GM18520 (cell line): Measurements from ENCODE around the gene TTC9.
A peak's percentile ranks its signal among the peaks of the same experiment; 100 is the strongest.
"Not testable (repeated sequence)": the region's sequence is repeated elsewhere in the genome, so short reads cannot be mapped to it uniquely, and the experiment has no call there.

Source experiments
- ATAC-seq: cut with Tn5 transposase; IDR thresholded peaks from one replicate; pipeline ENCODE4 v1.9.1; 2021; ENCODE audit not compliant: unreplicated experiment

TTC9 gene

DNA sequence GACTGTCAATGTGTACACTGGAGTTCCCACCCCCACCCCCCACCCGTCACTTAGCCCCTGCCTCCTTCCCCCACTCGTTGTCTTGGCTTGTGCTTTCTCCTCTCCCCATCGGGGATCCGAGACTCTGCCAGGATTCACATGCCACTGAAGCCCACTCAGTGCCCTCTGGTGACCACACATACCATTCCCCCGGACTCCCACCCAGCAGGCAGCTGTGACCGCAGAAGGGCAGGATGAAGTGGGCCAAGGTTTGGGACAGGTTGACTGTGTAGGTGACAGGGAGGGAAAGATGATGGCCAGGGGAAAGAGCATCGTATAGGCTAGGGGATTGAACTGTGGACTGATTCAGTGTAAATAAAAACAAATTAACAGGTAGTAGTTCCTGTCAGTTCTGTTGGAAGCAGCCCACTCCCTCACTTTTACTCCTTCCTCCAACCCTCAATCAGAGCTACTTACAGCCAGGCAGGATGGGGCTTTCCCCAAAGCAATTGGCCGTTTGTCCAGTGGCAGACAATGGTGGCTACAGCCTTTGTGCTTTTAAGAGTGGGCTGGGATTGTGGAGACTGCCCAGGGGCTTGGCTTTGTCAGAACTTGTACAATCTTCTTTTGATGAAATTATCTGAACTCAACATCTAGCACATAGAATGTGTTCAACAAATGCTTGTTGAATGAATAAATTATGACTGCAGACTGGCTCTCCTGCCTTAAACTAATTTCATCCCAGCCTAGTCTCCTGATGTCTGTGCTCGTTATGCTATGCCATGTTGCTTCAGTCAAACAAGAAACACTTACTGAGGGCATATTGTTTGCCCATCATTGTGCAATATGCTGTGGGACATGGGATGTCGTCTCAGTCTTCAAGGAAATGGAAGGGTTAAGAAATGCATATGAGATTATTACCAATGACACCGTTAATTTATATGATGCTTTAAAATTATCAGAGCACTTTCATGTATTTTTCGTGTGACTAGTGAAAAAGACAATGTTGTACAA lies 30.2 kb downstream of the TTC9 start:
- no peak for ATAC-seq

DNA sequence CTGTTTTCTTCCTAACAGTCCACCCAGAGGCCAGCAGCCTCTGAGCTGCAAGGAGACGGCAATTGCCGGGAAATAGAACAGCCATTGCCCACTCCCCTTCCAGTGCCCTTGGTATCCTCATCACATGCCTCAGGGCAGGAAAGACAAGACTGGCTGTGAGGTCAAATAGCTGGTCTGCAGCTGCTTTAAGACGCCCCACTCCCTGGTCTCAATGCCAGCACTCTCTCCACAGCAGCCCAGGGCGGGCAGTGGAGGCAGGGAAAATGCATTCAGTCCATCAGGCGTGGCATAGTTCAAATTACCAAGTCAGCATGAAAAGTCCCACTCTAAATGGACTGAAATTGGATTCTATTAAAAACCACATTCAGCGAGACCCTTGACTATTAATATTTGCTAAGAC lies 35.6 kb downstream of the TTC9 start:
- ATAC-seq = no peak

DNA sequence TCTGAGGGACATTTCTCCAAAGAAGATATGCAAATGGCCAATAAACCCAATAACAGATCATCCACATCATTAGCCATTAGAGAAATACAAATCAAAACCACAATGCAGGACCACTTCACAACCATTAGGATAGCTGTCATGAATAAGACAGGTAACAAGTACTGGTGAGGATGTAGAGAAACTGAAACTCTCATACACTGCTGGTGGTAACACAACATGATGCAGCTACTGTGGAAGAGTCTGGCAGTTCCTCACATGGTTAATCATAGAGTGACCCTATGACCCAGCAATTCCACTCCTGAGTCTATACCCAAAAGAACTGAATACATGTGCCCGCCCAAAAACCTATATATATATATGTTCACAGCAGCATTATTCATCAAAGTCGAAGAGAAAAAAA lies 39.0 kb downstream of the TTC9 start:
- ATAC-seq = no peak

DNA sequence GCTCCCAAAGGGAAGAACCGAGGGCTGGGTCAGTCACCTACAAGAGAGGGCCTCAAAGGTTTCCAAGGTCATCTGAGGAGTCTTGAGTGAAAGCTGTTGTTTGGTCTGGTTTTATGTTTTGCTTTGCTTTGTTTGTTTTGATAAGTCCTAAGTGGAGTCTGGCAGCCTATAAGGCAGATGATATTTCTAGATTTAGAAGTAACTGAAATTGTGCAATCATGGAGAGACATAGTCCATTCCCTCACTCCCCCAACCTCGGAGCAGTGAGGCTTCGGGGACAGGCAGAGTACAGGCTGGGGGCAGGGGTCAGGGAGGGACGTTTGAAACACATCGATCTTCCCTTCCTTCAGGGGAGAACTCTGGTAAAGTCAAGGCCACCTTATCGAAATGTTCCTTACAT lies 42.3 kb downstream of the TTC9 start:
- ATAC-seq = no peak

DNA sequence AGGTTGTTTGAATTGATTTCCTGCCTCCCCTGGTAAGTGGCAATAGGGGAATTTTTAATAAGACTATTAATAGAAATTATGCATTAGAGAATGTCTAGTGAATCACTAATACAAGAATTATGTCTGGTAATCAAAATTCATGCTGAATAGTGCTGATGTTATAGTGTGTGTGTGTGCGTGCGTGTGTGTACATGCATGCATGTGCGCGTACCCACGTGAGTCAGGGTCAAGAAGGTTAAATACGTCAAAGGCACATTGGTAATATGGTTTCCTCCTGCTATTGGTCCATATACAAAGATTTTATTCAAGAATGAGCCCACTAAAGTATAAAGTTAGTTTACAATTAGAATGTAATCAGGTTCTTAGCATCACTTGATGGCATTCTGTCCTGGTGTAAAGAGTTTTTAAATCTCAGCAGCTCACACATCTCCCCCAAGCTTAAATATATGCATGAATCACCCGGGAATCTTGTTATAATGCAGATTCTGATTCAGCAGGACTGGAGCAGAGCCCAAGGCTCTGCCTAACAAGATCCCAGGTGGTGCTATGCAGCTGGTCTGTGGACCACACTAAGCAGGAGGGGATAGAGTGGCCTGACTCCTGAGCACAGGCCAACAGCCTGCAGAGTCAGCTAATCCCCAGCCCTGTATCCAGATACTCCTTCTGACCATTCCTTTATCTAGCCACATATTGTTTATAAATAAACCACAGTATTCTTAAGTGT lies 43.9 kb downstream of the TTC9 start:
- no peak for ATAC-seq

DNA sequence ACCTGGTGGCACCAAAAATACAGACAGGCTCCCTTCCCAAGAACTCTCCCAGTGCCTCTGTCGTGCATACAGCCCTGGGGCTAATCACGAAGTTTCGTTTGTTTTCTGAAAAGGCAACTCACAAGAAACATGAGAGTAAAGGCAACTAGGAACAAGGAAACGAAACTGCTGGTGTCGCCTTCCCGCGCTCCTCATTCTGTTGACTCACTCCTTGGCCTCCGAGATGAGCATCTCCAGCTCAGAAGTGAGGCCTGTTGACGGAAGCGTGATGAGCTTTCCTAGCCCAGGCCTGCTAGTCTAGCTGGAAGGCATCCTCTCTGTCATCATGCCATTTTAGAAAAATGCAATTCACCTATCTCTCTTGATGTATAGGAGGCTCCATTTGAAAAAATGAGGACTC lies 50.5 kb downstream of the TTC9 start:
- no peak for ATAC-seq

DNA sequence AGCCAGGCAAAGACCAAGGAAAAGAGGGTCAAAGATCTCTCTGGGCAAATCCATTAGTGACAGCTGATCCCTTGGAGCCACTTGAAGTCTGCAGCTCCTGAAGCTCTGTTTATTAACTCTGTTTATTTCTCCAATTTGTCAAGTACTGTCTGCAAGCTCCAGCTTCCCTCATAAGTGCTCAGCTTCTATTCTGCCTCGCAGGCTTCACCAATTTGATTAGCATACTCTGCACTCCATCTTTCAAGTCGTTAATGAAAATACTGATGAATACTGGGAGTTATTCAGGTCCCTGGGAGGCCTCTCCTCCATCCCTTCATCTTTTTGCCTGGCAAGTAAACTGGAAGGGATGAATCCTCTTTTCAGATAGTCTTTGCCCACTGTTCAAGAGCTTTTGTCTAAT lies 54.3 kb downstream of the TTC9 start:
- no peak for ATAC-seq

DNA sequence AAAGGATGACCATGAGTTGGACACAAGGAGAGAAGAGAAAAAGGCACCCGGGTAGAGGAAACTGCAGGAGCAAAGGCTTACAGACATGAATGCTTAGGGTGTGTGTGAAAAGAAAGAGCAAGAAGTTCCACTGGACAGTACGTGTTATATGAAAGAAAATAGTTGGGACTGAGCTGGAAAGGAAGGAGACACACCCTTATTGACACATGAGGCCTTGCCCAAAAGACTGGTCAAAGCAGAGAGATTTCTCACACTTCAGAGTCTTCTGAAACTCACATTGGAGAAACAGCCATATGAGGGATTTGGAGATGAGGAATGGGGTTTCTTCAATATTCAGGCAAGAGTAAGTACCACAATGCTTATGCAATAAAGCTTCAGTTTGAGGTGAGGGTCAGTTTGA lies 56.0 kb downstream of the TTC9 start:
- ATAC-seq = no peak

DNA sequence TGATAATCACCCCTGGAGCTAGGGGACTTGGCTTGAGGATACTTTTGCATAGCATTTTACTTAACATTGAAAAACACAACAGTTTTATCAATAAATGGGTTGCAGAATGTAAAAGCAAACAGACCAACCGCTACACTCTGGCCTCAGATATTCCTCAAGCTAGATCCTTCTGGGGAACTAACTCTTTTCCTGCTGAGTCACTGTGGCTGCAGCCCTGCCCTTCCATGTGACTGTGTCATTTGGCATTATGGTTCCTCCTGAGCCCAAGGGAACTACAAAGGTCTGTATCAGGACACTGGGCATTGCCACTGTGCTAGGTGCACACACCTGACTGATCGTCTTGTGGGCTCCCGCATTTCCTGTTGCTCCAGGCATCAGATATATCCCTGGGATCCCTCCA lies 56.6 kb downstream of the TTC9 start:
- ATAC-seq = no peak

DNA sequence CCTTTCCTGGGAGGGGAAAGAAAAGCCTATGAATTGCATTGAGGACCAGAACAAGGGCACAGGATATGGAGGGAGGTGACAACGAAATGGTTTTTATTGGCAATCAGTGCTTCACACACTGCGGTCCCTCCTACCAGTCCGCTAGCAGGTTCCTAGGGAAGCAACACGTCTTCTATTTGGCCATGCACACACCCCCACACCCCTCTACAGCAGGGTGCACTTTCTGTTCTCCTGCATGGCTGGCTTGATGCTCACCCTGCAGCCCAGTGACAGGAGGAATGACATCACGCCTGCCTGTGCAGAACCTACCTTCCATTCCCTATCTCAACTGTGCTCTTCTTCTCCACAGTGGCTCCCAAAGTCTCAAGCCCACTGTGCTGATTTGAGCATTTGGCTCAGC lies 57.9 kb downstream of the TTC9 start:
- ATAC-seq = no peak

DNA sequence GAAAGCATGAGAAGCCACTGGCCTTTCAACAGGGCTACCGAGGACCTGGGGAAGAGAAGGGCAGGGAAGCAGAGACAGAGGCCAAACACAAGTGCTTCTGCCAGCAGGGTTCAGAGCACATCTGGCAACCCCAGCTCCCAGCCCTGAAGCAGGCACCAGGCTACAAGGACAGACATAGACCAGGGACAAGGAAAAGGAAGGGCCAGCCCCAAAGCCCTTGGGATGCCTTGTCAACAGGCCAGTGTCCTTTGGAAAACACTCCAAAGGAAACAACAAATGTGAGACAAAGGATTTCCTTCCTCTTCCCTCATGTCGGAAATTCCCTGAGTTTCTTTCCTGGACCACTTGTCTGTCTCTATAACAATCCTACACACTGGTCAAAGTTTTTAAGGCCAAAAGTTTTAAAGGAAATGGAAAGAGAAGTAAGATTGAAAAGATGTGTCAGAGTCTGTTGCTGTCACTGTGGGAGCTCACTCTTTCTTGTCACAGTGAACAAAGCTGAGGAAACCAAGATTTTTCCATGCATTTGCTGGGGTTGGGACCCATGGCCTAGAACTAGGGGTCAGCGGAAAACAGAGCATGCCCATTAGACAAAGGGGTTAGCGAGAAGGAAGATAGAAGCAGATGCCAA lies 59.4 kb downstream of the TTC9 start:
- ATAC-seq = no peak

DNA sequence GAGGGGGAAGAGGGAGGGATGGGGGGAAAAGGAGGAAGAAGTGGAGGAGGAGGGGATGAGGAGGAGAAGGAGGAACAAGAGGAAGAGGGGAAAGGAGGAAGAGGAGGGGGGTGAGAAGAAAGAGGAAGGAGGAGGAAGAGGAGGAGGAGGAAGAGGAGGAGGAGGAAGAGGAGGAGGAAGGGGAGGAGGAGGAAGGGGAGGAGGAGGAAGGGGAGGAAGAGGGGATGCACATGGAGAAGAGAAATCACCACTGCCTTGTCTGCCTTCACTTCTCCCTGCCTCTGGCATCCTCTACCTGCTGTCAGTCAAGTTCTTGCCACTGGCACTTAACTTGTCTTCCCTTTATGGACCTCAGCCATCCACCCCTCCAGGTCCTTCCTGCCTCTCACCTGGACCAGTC lies 59.9 kb downstream of the TTC9 start:
- ATAC-seq = no peak

DNA sequence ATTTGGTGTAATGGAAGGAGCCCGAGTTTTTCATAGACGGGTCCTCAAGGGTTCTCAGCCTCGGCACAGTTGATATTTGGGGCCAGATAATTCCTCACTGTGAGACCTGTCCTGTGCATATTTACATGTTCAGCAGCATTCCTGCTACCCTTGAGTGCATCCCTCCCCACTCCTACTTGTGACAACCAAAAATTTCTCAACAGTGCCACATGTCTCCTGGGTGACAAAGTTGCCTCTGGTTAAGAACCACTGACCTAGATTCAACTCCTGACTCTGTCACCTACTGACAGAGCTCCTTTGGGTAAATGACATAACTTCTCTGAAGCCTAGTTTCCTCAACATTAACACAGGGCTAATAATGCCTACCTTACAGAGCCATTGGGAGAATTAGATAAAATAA lies 60.4 kb downstream of the TTC9 start:
- no peak for ATAC-seq

DNA sequence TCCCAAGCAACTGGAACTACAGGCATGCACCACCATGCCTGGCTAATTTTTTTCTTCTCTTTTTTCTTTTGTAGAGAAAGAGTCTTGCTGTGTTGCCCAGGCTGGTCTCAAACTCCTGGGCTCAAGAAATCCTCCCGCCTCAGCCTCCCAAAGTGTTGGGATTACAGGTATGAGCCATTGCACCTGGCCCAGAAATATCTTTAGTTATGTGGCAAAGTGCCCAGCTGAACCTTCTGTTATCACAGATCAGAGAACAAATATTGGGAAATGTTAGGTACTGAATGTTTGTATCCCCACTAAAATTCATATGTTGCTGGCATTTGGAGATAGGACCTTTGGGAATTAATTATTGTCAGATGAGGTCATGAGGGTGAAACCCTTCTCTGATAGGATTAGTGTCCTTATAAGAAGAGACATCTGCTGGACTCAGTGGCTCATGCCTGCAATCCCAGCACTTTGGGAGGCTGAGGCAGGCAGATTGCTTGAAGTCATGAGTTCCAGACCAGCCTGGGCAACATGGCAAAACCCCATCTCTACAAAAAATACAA lies 62.0 kb downstream of the TTC9 start:
- ATAC-seq = not testable (repeated sequence)

DNA sequence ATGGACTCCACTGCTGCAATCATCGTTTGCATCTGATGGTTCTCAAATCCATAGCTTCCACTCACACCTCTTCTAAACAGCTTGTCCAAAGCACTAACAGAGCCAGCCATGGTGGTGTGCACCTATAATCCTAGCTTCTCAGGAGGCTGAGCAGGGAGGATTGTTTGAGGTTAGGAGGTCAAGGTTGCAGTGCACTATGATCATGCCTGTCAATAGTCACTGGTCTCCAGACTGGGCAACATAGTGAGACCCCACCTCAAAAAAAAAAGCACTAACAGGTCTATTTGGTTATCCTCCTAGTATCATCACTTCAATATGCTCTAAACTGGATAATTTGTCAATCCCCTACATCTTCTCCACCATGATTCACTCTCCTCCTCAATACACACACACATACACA lies 63.2 kb downstream of the TTC9 start:
- ATAC-seq = no peak

DNA sequence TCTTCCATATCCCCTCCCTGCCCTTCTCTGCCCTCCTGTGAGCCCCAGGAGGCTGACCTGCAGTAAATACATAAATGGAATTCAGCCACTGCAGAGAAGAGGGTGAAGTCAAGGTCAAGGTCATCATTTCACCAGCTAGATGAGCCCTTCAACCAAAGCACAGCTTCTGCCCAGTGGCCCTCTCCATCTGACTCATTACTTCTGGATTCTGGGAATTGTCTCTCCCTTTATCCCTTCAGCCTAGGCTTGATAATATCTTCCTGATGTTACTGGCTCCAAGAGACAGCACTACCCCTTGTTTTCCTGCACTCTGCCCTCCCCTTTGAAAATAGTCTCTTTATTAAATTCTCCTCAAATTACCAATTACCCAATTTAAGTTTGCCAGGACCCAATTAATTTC lies 64.5 kb downstream of the TTC9 start:
- ATAC-seq = no peak

DNA sequence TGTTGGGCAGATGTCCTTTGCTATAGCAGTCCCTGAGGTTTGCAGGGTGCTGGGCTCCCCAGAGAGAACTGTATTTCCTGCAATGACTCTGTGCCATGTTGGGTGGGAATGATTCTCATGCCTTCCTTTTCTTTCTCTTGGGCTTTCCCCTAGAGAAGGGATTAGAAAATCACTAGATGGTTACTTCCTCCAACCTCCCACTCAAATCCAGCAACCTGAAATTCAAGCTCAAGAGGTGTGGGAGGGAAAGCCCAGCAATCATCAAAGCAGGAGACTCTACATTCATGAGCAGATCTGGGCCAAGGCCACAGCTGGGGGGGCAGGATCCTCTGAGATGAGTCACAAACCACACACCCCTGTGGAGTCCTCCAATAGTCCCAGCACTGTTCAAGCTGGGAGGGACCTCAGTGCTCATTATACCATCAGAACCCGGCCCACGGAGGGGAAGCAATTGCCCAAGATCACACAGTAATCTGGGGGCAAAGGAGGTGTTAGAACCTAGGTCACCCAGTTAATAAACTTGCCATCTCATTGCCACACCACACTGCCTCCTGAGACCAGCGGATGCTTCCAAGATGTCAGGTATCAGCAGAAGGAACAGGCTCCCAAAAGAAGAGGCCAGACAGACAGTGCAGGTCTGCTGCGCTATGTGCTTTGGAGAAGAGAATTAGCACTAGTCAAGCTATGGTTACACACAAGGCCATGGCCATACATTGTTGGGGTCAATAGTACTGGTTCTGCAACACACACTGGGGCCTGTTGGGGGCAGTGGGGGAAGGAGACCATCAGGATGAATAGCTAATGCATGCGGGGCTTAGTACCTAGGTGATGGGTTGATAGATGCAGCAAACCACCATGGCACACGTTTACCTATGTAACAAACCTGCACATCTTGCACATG lies 65.7 kb downstream of the TTC9 start:
- ATAC-seq = peak; percentile 61

DNA sequence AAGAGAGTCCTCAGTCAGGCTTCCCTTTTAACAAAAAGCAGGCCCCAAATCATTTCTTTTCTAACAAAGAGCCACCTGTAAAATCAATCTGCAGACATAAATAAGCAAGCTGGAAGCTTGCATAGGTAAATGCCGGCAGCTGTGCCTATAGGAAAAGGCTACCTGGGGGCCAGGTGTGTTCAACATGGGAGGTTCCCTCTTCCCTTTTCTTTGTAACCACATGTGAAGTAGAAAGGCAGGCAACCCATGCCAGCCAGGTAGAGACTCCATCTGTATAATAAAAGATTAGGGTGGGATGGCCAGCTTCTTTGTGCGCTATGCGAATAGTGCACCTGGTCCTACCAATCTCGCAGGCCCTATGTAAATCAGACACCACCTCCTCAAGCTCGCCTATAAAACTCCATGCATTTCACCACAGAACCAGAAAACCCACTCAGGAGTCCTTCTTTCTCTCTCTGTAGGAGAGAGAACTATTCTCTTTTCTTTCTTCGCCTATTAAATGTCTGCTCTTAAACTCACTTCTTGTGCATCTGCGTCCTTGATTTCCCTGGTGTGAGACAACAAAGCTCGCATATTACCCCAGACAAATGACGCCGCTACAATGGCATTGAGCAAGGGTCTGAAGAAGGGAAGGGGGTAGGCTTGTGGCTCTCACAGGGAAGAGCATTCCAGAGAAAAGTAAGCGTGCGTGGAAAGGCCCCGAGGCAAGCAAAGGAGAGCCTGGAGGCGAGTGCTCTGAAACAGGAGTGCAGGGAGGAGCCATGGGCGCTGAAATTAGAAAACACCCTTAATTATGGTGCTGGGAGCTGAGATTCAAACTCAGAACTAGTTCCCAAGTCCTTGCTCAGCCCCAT lies 67.2 kb downstream of the TTC9 start:
- ATAC-seq = no peak

DNA sequence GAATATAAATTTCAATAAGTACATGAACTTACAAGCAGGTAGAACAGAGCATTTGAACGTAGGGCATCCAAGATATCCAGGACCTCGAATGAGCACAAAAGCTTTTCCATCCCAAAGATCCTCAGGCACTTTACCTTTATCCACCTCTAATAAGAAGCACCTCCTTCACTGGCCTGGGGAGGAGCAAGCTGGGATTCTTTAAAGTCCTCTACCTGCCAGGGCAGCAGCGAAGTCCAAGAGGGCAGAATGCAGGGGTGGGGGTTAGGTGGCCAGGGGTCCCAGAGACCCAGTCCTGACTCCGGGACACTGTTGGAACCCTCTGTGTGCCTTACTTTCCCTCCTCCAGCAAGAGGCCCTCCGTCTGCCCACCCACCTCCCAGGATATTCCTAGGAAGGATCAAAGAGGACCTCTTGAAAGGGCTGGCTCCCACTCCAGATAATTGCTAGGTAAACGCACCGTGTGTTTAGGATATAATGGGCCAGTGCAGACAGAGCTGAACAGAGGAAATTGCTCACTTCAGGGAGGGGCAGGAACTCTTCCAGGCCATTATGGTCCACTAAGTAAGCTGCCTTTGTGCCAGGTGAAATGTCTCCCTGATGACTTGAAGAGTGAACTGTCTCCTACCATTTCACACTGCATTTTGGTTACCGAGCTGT lies 68.1 kb downstream of the TTC9 start:
- no peak for ATAC-seq
